Measurements from ENCODE around the gene PRKCD. TPM values are rescaled to one million over a fixed set of nuclear protein-coding genes. Genes with fewer than 3 reads are reported as not detected.

Gene PRKCD
- total RNA-seq, 2 experiments from 2014 or later: 18.1 to 20.1 TPM

GRCh38 chr3:53173107-53173506, 12.1 kb downstream of the PRKCD start:
- H3K4me3 ChIP-seq (ENCODE audit: low read length): no peak overlapping the region
- no peaks in the 10 kb centered on the region for H3K9me3 ChIP-seq (ENCODE audit: control insufficient read depth in 1 of 2, insufficient read depth in 1 of 2, low read length in 2 of 2)
- CTCF ChIA-PET: no interaction called here
- intact Hi-C loops (cut with DNase I, micrococcal nuclease): no loop called here
- ATAC-seq (ENCODE audit: poor library complexity) (no peak), DNase-seq (no peak)
- no peak for TF ChIP-seq CTCF (IDR thresholded peaks at IDR 0.05)
- Mint-ChIP-seq H3K36me3 (ENCODE audit: low read depth) (peaks cover 19% of the 10 kb centered on the region), H3K4me3 (no peak overlapping the region), H3K4me1 (ENCODE audit: low read depth) (peaks cover 10% of the 10 kb centered on the region), H3K9me3 (no peaks in the 10 kb centered on the region), H3K27me3 (no peaks in the 10 kb centered on the region), H3K27ac (no peak overlapping the region)
- POLR2A ChIA-PET: no interaction called here
- H3K27me3 ChIP-seq (ENCODE audit: control insufficient read depth in 1 of 2, insufficient read depth in 2 of 2, low read length in 2 of 2): no peaks in the 10 kb centered on the region
- no peak overlapping the region for H3K27ac ChIP-seq (ENCODE audit: low read depth in 1 of 2, low read length in 2 of 2)
- H3K4me1 ChIP-seq (ENCODE audit: insufficient read depth, low read length): peaks cover 32% of the 10 kb centered on the region
- peaks cover 15% of the 10 kb centered on the region for H3K36me3 ChIP-seq (ENCODE audit: insufficient read depth, low read length)

GRCh38 chr3:53174346-53175250, 13.6 kb downstream of the PRKCD start:
- ATAC-seq (ENCODE audit: poor library complexity): no peak
- CTCF ChIA-PET: no interaction called here
- H3K27me3 Mint-ChIP-seq: no peaks in the 10 kb centered on the region

More at GRCh38 chr3:53174346-53175250, 13.6 kb downstream of the PRKCD start:
- Mint-ChIP-seq H3K9me3 (no peaks in the 10 kb centered on the region), H3K27ac (no peak overlapping the region), H3K4me1 (ENCODE audit: low read depth) (no peaks in the 10 kb centered on the region), H3K4me3 (no peak overlapping the region), H3K36me3 (ENCODE audit: low read depth) (peaks cover 33% of the 10 kb centered on the region)
- no peak overlapping the region for H3K27ac ChIP-seq (ENCODE audit: low read depth in 1 of 2, low read length in 2 of 2)
- POLR2A ChIA-PET: no interaction called here
- intact Hi-C loops (cut with DNase I, micrococcal nuclease): no loop called here
- TF ChIP-seq CTCF (IDR thresholded peaks at IDR 0.05): no peak
- peaks cover 22% of the 10 kb centered on the region for H3K4me1 ChIP-seq (ENCODE audit: insufficient read depth, low read length)
- no peaks in the 10 kb centered on the region for H3K27me3 ChIP-seq (ENCODE audit: control insufficient read depth in 1 of 2, insufficient read depth in 2 of 2, low read length in 2 of 2)
- H3K4me3 ChIP-seq (ENCODE audit: low read length): no peak overlapping the region
- no peak for DNase-seq
- H3K36me3 ChIP-seq (ENCODE audit: insufficient read depth, low read length): peaks cover 29% of the 10 kb centered on the region
- no peaks in the 10 kb centered on the region for H3K9me3 ChIP-seq (ENCODE audit: control insufficient read depth in 1 of 2, insufficient read depth in 1 of 2, low read length in 2 of 2)

All from CD4-positive, alpha-beta T cell (primary cell).